22Rv1 (cell line): ENCODE measurements around the gene ZNF556.
"Not testable (repeated sequence)": the region's sequence is repeated elsewhere in the genome, so short reads cannot be mapped to it uniquely, and the experiment has no call there.

Source experiments
- H3K27ac ChIP-seq: fragments of 450-650 bp; 2 replicates; pipeline ENCODE4 v1.5.1; 2017
- CTCF ChIP-seq: fragments of 450-650 bp; IDR thresholded peaks from 2 replicates; pipeline ENCODE4 v1.5.1; 2017; ENCODE audit warnings: mild to moderate bottlenecking
- ZFX ChIP-seq: fragments of 450-650 bp; IDR thresholded peaks from 2 replicates; pipeline ENCODE4 v1.6.1; 2017; ENCODE audit warnings: antibody characterized with exemption, borderline replicate concordance

The ZNF556 gene

GRCh38 chr19:2872175-2872574, 5.0 kb downstream of the ZNF556 start:
- TF ChIP-seq CTCF, result peak; percentile 22; the same call in 1 of the 2 replicates
- H3K27ac ChIP-seq, result not testable (repeated sequence)

- TF ChIP-seq ZFX (no peak), CTCF (no peak)
- H3K27ac ChIP-seq, result no peak overlapping the region
Measured at GRCh38 chr19:2877398-2878331, 10.5 kb downstream of the ZNF556 start.

- H3K27ac ChIP-seq, result no peak overlapping the region
- TF ChIP-seq CTCF (no peak), ZFX (no peak)
Measured at GRCh38 chr19:2883686-2884439, 16.7 kb downstream of the ZNF556 start.

- no peak for TF ChIP-seq ZFX
- no peak for TF ChIP-seq CTCF
Measured at GRCh38 chr19:2885736-2886135, 18.6 kb downstream of the ZNF556 start.

GRCh38 chr19:2887391-2887914, 20.3 kb downstream of the ZNF556 start:
- TF ChIP-seq ZFX, result no peak
- TF ChIP-seq CTCF, result peak; percentile 86
- H3K27ac ChIP-seq, result no peak overlapping the region

More at GRCh38 chr19:2885736-2886135, 18.6 kb downstream of the ZNF556 start:
- H3K27ac ChIP-seq, result no peak overlapping the region

- H3K27ac ChIP-seq, result peak overlapping the region; percentile 57
- TF ChIP-seq CTCF (no peak), ZFX (no peak)
Measured at GRCh38 chr19:2888731-2889224, 21.6 kb downstream of the ZNF556 start.

- H3K27ac ChIP-seq, result not testable (repeated sequence)
Measured at GRCh38 chr19:2890531-2890930, 23.4 kb downstream of the ZNF556 start.
